ENCODE measurements around the gene BATF3.
A peak's percentile ranks its signal among the peaks of the same experiment; 100 is the strongest.
"Not testable (repeated sequence)": the region's sequence is repeated elsewhere in the genome, so short reads cannot be mapped to it uniquely, and the experiment has no call there.

The BATF3 gene, protein sequence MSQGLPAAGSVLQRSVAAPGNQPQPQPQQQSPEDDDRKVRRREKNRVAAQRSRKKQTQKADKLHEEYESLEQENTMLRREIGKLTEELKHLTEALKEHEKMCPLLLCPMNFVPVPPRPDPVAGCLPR

GRCh38 chr1:212699625-212700222 is at the start of gene BATF3:
TSS of gene BATF3 (minus strand) at chr1:212699840. CDS start at chr1:212699762, 78 bp downstream.
- peak; percentile 24 for DNase-seq

GRCh38 chr1:212746546-212746945 is 46.9 kb upstream of the BATF3 start:
- no peak for DNase-seq

DNA sequence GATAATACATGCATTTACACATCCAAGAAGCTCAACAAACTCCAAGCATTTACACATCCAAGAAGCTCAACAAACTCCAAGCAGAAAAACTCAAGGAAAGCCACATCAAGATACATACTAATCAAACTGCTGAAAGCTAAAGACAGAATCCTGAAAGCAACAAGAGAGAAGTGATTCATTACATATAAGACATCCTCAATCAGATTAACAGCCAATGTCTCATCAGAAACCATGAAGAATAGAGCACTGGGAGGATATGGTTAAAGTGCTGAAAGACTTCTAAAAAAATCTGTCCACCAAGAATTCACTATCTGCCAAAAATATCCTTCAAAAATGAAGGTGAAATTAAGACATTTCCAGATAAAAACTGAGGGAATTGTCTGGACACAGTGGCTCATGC is 45.7 kb upstream of the BATF3 start:
- no peak for DNase-seq

DNA sequence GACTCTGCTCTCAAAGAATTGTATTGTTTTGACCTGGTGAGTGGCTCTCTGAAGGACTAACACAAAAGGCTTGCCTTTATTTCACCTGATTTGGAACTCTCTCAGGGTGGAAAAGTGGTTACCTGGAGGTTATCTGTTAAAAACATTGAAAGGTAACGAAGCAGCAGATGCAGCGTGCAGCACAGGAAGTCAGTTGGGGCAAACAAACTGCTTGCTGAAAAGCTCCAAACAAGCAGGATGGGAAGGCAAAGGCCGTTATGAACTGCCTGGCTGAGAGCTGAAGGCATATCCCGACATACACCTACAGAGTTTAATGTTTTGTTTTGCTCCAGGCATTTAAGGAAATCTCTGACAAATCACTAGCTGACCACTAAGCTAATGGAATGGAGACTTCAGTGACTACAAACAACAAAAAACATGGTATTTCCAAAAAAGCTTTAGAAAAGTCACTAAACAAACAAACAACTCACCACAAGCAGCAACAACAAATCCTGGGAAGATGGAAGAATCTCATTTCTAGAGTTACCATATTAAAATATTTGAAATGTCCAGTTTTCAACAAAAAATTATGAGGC is 44.3 kb upstream of the BATF3 start:
- no peak for DNase-seq

GRCh38 chr1:212738330-212738729 is 38.7 kb upstream of the BATF3 start:
- no peak for DNase-seq

DNA sequence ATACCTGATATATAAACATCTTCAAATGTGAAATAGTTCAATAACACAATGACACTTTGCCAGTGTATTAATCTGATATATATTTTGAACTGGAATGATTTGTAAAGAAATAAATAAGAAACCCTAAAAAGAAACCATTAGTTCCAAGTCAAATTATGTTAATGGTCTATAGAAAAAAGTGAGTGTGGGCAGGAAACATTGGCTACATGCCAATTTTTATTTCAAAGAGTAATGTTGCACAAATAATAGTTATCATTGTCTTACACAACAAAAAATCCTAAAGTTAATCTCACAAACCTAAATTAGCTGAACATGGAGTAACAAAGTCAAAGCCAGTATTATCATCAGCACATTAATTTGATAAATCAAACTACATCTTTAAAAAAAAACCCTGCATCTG is 37.9 kb upstream of the BATF3 start:
- no peak for DNase-seq

DNA sequence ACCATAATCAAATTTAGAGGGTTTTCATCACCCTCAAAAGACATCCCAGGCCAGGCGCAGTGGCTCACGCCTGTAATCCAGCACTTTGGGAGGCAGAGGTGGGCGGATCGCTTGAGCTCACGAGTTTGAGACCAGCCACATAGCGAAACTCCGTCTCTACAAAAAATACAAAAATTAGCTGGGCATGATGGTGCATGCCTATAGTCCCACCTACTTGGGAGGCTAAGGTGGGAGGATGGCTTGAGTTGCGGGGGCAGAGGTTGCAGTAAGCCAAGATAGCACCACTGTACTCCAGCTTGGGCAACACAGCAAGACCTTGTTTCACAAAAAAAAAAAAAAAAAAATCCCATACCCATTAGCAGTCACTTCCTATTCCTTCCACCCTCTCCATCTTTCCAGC is 33.5 kb upstream of the BATF3 start:
- no peak for DNase-seq

DNA sequence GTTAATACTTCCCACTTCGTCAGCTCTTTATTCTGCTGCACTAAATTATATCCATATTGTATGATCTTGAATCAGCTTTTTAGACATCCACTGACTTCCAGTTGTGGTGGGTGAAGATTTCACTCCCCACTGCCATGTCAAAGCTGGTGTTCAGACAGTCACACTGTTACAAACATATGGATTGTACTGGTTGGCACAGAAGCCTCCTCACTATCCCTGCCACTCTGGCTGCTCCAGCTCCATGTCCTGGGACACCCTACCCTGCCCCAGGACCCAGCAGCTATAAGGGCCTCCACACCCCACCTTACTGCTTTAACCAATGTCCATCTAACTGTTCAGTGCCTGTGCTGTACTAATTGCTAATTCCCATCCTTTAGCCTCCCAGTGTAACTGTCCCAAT is 32.0 kb upstream of the BATF3 start:
- no peak for DNase-seq

- DNase-seq, result no peak
Measured at GRCh38 chr1:212728606-212729005, 29.0 kb upstream of the BATF3 start.

DNA sequence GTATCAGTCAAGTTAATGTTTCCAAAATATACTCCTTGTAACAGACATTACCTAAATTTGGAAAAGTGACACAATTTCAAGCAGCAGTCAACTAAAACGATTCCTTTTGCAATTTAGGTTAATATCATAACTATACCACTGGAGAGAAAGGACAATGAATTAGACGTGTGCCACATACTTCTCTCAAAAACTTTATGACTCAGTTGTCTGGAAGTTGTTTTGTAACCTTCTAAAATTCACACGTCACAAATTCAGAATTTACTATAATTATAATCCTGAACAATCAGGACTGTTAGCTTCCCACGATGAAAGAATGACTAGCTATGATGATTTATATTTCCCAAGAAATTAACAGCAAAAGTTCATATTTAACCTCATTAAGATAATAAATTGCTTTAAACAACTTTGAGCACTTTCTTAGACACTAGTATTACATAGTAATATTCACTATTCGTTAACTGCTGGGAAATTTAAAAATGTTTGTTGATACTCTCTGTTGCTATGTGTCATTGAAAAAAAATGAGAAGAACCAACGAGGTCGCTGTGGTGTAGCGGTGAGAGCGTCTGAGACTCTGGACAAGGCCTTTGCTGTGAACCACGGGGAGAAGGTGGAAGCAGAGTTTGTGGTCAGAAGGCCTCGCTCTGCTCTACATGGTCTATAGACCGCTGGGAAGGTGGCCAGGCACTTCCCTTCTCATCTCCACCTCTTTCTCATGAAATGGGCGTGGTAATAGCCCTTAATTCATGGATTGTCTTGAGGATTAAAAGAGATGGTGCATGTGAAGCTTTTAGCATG is 27.9 kb upstream of the BATF3 start:
- no peak for DNase-seq

DNA sequence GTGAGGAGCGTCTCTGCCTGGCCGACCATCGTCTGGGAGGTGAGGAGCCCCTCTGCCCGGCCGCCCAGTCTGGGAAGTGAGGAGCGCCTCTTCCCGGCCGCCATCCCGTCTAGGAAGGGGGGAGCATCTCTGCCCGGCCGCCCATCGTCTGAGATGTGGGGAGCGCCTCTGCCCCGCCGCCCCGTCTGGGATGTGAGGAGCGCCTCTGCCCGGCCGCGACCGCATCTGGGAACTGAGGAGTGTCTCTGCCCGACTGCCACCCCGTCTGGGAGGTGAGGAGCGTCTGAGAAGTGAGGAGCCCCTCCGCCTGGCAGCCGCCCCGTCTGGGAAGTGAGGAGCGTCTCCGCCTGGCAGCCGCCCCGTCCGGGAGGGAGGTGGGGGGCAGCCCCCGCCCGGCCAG is 25.0 kb upstream of the BATF3 start:
- not testable (repeated sequence) for DNase-seq

DNA sequence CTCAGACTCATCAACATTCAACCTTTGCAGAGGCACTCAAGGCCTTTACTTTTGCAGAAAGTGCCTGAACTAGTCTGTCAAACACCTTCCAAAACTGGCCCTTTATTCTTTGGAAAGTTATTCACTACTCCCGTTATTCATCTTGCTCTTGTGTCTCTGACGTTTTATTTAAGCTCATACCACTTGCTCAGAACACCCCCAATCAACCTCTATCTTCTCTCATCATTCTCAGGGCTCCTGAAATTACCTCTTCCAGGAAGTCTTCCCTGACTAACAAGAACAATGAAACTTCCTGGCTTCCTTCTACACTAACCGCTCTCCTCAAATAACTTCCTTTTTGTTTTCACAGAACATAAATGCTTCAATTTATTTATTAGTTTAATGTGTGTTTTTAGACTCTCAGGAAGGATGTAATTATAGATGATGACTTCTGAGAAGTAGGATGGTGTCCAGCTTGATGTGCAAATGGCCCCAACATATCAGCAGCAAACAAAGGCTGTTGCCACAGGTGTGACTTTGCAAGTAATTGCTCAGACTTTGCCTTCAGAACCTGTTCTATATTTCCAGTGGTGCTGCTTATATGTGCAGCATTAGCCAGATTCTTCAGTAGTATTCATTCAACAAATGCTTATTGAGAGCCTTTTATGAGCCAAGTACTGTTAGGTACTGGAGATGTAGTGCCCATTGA is 22.8 kb upstream of the BATF3 start:
- DNase-seq, result no peak

DNA sequence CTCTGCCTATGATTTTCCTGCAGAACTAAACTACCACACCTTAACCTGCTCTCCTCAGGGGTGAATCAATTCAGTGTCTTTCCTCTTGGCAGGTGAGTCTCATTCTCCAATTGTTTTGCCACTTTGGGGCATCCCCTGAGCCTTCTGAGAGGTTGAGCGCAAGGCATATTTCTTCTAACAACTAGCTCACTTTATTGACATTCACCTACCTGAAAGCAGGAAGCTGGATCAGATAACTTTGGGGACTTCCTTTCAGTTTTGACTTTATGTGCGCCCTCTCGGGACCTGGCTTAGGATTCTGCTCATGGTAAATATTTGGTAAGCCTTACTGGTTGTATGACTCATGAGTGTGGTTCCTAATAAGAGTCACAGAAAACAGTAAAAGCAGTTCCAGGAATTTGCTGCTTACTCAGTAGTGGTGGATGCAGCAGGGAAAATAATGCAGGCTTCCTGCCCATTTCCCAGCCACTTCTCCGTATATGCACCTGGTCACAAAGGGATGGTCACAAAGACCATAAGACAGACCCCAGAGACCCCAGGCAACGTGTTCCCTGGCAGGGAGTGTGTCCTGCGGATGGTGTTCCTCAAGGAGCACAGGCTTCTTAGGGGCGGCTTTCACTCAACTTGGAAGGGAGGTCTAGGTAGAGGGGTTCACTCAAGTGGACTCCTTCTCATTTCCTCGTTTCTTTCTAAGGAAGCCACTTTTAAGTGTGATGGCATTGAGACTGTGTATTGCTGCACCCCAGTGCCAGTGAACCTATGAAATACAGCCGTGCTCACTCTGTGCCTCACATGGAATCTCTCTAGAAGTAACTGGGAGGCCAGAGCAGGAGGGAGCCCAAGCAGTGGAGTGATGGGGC is 22.0 kb upstream of the BATF3 start:
- DNase-seq, result no peak

- no peak for DNase-seq
Measured at GRCh38 chr1:212719633-212720032, 20.0 kb upstream of the BATF3 start.

DNA sequence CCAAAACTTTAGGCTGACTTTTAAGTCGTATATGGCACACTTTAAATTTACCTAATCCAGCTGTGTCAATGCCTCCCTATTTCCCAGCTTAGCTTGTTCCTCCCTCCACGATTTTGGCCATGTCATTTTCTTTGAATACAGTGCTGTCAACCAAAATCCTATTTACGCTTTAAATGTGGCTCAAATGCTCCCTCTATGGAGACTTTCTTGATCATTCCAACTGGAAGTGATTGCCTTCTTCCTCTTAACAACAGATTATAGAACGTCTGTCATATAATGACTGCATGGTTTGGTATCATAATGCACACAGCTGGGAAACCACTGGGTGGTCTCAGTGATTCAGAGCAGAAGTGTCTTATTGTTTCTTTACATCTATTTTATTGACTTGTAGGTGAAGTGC is 18.9 kb upstream of the BATF3 start:
- no peak for DNase-seq

DNA sequence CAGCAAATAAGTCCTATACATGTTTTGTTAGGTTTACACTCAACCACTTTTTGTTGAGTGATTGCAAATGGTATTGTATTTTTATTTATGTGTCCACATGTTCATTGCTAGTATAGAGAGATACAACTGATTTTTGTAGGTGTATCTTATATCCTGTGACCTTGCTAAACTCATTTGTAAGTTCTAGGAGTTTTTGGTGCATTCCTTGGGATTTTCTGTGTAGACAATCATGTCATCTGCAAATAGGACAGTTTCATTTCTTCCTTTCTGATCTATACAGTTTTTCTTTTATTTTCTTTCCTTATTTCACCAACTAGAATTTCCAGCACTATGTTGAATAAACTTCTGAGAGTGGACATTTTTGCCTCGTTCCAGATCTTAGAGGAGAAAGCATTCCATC is 16.5 kb upstream of the BATF3 start:
- no peak for DNase-seq

DNA sequence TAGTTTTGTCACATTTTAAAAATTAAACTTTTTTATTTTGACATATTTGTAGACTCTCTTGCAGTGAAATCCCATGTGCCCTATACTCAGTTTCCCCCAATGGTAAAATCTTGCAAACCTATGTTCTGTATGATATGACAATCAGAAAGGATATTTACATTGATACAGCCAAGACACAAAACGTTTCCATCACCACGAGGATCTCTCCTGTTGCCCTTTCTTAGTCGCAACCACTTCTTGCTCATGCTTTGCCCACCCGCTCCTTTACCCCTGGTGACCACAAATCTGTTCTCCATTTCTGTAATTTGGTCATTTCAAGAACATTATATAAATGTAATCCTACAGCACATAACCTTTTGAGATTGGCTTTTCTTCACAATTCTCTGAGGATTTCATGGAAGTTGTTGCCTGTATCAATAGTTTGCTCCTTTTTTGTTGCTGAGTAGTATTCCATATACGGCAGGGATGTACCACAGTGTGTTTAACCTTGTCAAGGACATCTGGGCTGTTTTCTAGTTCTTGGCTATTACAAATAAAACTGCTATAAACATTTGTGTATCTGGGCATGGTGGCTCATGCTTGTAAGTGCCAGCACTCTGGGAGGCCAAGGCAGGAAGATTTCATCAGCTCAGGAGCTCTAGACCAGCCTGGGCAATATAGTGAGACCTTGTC is 14.0 kb upstream of the BATF3 start:
- DNase-seq, result no peak

DNA sequence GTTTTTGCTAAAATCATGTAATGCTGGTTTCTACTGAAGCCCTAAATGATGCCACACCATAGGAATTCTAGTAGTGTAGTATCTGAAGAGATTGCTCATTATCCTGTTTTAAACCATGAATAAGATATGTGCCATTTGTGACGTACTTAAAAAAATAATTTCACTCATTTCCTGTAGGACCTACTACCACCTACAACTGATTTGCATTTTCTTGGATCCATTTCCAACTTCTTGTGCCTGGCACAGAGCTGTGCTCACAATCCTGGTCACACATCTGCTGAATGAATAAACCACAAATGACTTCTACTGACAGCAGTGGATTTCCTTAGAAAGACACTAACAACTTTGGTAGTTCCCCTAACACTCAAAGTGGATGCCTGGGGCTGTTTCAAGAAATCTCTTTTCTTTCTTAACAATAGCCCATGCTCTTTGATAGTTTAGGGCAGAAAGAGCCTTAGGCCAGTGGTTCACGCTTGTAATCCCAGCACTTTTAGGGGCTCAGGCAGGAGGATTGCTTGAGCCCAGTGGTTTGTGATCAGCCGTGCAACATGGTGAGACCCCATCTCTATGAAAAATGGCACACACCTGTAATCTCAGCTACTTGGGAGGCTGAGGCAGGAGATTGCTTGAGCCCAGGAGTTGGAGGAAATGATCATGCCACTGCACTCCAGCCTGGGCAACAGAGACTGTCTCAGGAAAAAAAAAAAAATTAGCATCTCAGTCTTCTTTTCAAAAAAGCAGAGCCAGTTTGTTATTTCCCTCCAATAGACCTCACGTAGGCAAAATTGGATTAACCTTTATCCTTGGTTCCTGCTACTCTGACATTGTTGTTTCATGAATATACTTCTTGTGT is 13.0 kb upstream of the BATF3 start:
- DNase-seq, result no peak

GRCh38 chr1:212711974-212712373 is 12.3 kb upstream of the BATF3 start:
- DNase-seq, result not testable (repeated sequence)

DNA sequence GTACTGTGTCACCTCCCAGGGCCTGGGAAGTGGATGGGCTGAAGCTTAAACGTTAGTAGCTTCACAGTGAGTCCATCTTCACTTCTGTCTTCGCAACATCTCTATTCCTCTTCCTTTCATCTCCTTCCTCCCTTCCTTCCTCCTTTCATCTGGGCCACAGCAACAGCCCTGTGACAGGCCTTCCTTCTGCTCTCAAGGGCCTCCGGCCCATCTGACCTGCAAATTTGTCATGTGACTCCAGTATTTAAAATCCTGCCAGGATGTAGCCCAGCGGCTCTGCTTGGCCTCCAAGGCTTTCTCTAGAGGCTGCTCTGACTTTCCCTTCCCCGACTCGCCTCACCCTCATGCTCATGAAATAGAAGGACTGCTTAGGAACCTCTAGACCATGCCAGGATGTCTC is 10.9 kb upstream of the BATF3 start:
- DNase-seq, result no peak

DNA sequence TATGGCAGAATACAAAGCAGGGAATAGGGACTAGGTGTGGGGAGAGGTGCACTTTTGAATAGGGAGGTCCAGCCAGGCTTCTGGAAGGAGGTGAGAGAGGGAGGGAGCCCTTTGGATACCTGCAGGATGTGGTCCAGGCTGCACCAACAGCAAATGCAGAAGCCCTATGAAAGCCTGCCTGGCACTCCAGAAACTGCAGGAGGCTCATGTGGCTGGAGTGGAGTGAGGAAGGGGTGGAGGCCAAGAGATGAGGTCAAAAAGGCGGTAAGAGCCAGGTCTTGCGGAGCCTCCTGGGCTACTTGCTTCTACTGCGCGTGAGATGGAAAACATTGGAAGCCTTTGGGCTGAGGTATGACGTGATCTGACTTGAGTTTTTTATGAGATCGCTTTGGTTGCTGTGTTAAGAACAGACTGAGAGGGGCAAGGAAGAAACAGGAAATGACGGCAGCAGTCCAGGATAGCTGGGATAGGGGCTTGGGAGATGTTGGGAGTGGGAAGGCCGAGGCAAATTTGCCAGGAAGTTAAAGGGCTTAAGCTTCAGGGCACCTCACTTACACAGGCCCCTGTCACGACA is 4.4 kb upstream of the BATF3 start:
- no peak for DNase-seq
